Ovary (tissue), 3 donors: ENCODE results near the gene SAMD4A.

Experiments used
- POLR2A ChIP-seq: fragments of 450-650 bp; IDR thresholded peaks from one replicate; pipeline ENCODE4 v1.6.1; 2017; ENCODE audit warnings: antibody characterized with exemption, mild to moderate bottlenecking, moderate library complexity
- TF ChIP-seq, protein P1 (sequence below), 3 donors: fragments of 450-650 bp in 2 of 3; fragments of 200-600 bp in 1 of 3; IDR thresholded peaks; one replicate each; pipeline versions ENCODE4 v1.5.1 to v1.8.0; 2016 to 2022; ENCODE audit warnings: antibody characterized with exemption in 3 of 3, mild to moderate bottlenecking in 1 of 3
- donor health status: DM: no; HTN: no; CAD: no.

DNA sequence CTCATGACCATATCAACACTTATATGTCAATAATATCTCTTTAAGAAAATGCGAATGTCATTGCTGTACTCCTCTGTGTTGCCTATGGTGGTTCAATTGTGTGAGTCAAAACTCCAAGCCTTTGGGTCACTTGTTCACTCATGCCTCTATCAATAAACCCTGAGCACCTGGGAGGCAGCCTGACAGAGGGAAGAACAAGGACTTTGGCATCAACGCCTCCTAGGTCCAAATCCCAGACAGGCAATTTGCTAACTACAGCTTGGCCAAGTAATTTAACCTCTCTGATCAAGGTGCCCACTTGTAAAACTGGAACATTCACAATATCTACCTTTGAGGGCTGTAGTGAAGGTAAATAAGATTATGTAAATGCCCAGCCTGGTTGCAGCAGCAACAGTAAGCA is 137.8 kb downstream of the SAMD4A start:
- TF ChIP-seq, protein P1, sequence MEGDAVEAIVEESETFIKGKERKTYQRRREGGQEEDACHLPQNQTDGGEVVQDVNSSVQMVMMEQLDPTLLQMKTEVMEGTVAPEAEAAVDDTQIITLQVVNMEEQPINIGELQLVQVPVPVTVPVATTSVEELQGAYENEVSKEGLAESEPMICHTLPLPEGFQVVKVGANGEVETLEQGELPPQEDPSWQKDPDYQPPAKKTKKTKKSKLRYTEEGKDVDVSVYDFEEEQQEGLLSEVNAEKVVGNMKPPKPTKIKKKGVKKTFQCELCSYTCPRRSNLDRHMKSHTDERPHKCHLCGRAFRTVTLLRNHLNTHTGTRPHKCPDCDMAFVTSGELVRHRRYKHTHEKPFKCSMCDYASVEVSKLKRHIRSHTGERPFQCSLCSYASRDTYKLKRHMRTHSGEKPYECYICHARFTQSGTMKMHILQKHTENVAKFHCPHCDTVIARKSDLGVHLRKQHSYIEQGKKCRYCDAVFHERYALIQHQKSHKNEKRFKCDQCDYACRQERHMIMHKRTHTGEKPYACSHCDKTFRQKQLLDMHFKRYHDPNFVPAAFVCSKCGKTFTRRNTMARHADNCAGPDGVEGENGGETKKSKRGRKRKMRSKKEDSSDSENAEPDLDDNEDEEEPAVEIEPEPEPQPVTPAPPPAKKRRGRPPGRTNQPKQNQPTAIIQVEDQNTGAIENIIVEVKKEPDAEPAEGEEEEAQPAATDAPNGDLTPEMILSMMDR (IDR thresholded peaks at IDR 0.05) = no peak
- TF ChIP-seq POLR2A = no peak
